Calu3 (cell line): Measurements from ENCODE around the gene FAM111A. TPM values are rescaled to one million over a fixed set of nuclear protein-coding genes. Genes with fewer than 3 reads are reported as not detected.
"Not testable (repeated sequence)": the region's sequence is repeated elsewhere in the genome, so short reads cannot be mapped to it uniquely, and the experiment has no call there.

ENCODE experiments used
- BruUV-seq: library from RNA; stranded (reverse); fragments of 400-500 nt; replicated peaks from 2 replicates; lab custom pipeline; 2021; lab: Mats Ljungman, UMichigan
- CTCF ChIA-PET: fragments of 300-600 bp; sonication (Branson Sonifier 250); formaldehyde crosslinking; loops from one replicate; lab custom pipeline; 2022; ENCODE audit warnings: antibody characterized with exemption; lab: Charles Lee
- DNase-seq: peaks from one replicate; pipeline ENCODE4 v3.0.0; 2022
- H3K27ac Mint-ChIP-seq: one replicate; pipeline ENCODE4 v1.8.0; 2022; ENCODE audit warnings: mixed read lengths; ENCODE audit not compliant: unreplicated experiment
- H3K27me3 Mint-ChIP-seq: one replicate; pipeline ENCODE4 v1.8.0; 2022; ENCODE audit warnings: mixed read lengths; ENCODE audit not compliant: unreplicated experiment
- H3K36me3 Mint-ChIP-seq: one replicate; pipeline ENCODE4 v1.8.0; 2022; ENCODE audit warnings: mild to moderate bottlenecking, moderate library complexity, mixed read lengths; ENCODE audit not compliant: insufficient read depth, unreplicated experiment
- H3K4me1 Mint-ChIP-seq: one replicate; pipeline ENCODE4 v1.8.0; 2022; ENCODE audit warnings: mild to moderate bottlenecking, low read depth, mixed read lengths; ENCODE audit not compliant: unreplicated experiment
- H3K4me3 Mint-ChIP-seq: one replicate; pipeline ENCODE4 v1.8.0; 2022; ENCODE audit warnings: mild to moderate bottlenecking, low read depth, moderate library complexity, mixed read lengths; ENCODE audit not compliant: unreplicated experiment
- H3K9me3 Mint-ChIP-seq: one replicate; pipeline ENCODE4 v1.8.0; 2022; ENCODE audit warnings: low read depth, mixed read lengths; ENCODE audit not compliant: unreplicated experiment
- intact Hi-C: fragments of 100-400 bp; cut with micrococcal nuclease; formaldehyde crosslinking; loops from one replicate; pipeline ENCODE4 v1.10.0; 2022; ENCODE audit not compliant: unreplicated experiment
- total RNA-seq: library from RNA; stranded (reverse); gene quantifications from 2 replicates; pipeline ENCODE4 v1.2.3, GENCODE V29; 2022
- TF ChIP-seq, protein P1 (sequence below): fragments of 200-600 bp; IDR thresholded peaks from one replicate; pipeline ENCODE4 v1.8.0; 2022; ENCODE audit warnings: antibody characterized with exemption; ENCODE audit not compliant: unreplicated experiment

FAM111A gene
- total RNA-seq, 1 experiment from 2014 or later = 87.9 TPM

DNA sequence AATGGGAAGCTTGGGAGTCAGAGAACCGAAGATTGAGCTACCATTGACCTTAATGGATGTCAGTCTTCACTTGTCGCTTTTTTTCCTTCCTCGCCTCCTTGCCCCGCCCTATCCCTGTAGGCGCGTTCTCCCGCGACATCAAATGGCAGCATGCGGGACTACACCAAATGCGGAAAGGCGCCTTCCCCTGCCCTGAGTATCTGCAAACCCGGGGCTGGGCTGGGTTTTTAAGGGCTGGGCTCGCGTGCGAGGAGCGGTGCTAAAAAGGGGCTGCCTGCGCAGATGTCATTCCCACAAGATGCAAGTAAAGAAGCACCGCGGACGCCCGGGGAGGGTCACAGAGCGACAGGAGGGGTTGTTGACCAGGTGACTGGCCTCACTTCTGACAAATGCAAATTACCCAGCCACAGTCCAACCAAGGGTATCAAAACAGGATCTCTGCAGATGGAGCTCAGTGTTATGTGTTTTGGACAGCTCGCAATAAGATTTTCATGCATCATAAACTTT is 40.3 kb upstream of the FAM111A start:
- peaks cover 24% of the 10 kb centered on the region for H3K36me3 Mint-ChIP-seq
- H3K9me3 Mint-ChIP-seq = no peaks in the 10 kb centered on the region
- no TSS peak for BruUV-seq
- no peak overlapping the region for H3K27ac Mint-ChIP-seq
- CTCF ChIA-PET = interaction anchor here (1.0 kb wide), 1 partner anchor 56 kb away, joined by 6 read pairs; no protein-coding TSS in a partner anchor
- H3K4me1 Mint-ChIP-seq = peaks cover 25% of the 10 kb centered on the region
- peak; percentile 73 for DNase-seq
- no peaks in the 10 kb centered on the region for H3K27me3 Mint-ChIP-seq
- intact Hi-C loops = loop anchor here (1.0 kb wide), 1 partner anchor 49 kb away; no protein-coding TSS in a partner anchor
- peak overlapping the region; percentile 72 for H3K4me3 Mint-ChIP-seq
- TF ChIP-seq, protein P1, sequence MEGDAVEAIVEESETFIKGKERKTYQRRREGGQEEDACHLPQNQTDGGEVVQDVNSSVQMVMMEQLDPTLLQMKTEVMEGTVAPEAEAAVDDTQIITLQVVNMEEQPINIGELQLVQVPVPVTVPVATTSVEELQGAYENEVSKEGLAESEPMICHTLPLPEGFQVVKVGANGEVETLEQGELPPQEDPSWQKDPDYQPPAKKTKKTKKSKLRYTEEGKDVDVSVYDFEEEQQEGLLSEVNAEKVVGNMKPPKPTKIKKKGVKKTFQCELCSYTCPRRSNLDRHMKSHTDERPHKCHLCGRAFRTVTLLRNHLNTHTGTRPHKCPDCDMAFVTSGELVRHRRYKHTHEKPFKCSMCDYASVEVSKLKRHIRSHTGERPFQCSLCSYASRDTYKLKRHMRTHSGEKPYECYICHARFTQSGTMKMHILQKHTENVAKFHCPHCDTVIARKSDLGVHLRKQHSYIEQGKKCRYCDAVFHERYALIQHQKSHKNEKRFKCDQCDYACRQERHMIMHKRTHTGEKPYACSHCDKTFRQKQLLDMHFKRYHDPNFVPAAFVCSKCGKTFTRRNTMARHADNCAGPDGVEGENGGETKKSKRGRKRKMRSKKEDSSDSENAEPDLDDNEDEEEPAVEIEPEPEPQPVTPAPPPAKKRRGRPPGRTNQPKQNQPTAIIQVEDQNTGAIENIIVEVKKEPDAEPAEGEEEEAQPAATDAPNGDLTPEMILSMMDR = no peak

DNA sequence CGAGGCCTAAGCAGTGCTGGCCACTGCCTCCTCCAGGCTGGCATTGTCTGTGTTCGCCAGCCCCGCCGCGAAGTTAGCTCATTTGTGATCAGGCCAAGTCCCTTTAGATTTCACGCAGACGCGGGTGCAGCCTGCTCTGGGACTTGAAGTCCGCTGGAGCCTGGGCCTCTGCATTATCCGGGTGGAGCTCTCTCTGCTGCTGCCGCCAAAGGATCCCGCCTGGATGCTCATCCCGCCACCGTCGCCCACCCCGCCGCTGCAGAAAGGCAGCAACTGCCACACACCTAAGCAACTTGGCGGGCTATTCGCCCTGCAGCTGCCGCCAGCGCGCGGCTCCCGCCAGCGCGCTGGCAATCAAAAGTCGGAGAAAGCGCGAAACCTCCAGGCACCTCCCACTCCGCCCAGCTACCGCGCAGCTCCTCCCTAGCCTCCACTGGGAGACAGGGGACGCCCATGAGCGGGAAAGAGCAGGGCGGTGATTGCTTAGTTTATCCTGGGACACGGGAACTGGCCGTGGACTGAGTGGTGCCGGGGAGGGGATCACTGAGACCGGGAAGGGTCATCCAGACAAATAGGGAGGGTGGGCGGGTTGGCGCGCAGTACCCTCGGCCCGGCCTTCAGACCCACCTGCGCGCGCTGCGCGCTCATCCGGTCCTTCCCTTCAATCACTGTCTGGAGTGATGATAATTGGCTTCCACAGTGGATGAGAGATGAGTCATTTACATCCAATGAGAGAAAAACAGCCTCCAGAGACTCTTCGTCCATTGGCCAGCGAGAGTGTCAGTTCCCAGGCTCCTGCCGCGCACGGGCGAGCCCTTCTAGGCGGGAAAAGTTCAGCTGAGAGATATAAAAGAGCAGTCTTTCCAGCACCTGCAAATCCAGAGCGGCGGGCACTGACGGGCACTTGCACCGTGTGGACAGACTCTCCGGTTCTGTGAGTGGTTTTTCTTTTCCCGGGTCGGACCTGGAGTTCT is 36.0 kb upstream of the FAM111A start, which contains the start of gene FAM111B:
FAM111B (plus strand) TSS at position 875 of the 974 bp plus-strand sequence. CDS start 2,389 bp downstream, outside the sequence.
- Mint-ChIP-seq H3K4me1 (peaks cover 39% of the 10 kb centered on the region), H3K27me3 (no peaks in the 10 kb centered on the region), H3K9me3 (no peaks in the 10 kb centered on the region), H3K27ac (peak within 1 kb of the TSS; percentile 87), H3K4me3 (peak within 1 kb of the TSS; percentile 93), H3K36me3 (peaks cover 38% of the 10 kb centered on the region)
- TF ChIP-seq, protein P1 = no peak
- intact Hi-C loops = loop anchor here (2.0 kb wide), 1 partner anchor 36 kb away; the partner anchor contains the start of gene FAM111A
- peak; percentile 87 for DNase-seq
- CTCF ChIA-PET = interaction anchor here (0.6 to 1.4 kb wide), 9 partner anchors 13 to 1781 kb away, joined by 3 to 10 read pairs (median 3); partner anchors contain the start of gene FAM111A
- BruUV-seq = no TSS peak

DNA sequence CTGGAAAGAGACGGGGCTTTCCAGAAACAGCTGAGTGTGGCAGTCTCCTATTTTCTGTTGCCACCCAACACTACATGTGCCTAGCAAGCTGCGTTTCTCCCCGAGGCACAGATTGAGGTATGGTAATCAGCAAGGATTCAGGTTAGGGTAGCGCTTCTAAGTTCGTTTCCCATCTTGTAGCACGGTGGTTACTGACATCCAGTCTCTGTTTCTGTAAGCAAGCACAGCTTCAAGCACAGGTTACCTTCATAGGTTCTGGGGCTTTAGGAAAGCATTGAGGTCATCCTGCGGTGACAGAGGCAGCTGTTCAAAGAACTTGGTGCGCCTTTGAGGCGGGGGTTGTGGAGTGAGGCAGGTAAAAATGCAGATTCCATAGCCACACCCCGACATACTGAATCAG is 34.9 kb upstream of the FAM111A start:
- peak; percentile 10 for DNase-seq
- H3K27me3 Mint-ChIP-seq, BruUV-seq, H3K9me3 Mint-ChIP-seq: not testable (repeated sequence)
- H3K4me3 Mint-ChIP-seq = peak overlapping the region; percentile 93
- CTCF ChIA-PET = interaction anchor here (0.6 to 0.7 kb wide), 2 partner anchors 112 to 1782 kb away, joined by 3 to 5 read pairs; no protein-coding TSS in a partner anchor
- intact Hi-C loops = loop anchor here (2.0 kb wide), 1 partner anchor 35 kb away; the partner anchor contains the start of gene FAM111A
- peak overlapping the region; percentile 87 for H3K27ac Mint-ChIP-seq
- H3K4me1 Mint-ChIP-seq = peaks cover 39% of the 10 kb centered on the region
- peaks cover 31% of the 10 kb centered on the region for H3K36me3 Mint-ChIP-seq

DNA sequence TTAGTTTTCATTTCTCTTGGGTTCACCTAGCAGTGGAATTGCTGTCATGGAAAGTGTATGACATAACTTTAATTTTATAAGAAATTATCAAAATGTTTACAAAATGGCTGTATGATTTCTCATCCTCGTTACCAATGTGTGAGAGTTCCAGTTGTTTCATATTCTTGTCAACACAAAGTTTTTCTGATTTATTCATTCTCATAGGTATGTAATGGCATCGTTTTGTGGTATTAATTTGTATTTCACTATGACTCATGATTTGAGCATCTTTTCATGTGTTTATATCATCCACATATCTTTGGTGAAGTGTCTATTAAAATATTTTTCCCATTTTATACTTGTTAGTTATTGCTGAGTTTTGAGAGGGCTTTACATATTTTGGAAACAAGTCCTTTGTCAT is 30.2 kb upstream of the FAM111A start:
- Mint-ChIP-seq H3K4me3 (no peak overlapping the region), H3K27ac (no peak overlapping the region), H3K9me3 (peaks cover 8% of the 10 kb centered on the region), H3K27me3 (no peaks in the 10 kb centered on the region), H3K4me1 (peaks cover 23% of the 10 kb centered on the region), H3K36me3 (peaks cover 13% of the 10 kb centered on the region)
- DNase-seq = no peak
- TF ChIP-seq, protein P1 = no peak
- CTCF ChIA-PET = no interaction called here
- no TSS peak for BruUV-seq
- intact Hi-C loops = no loop called here
